ENCODE data around the gene KCNQ4. TPM values are rescaled to one million over a fixed set of nuclear protein-coding genes. Genes with fewer than 3 reads are reported as not detected.

The KCNQ4 gene
- total RNA-seq, 1 donor from 2014 or later: not detected

- no peak for TF ChIP-seq EZH2 (IDR thresholded peaks at IDR 0.05)
- no peak for TF ChIP-seq CTCF (IDR thresholded peaks at IDR 0.05)
- TF ChIP-seq EZH2phosphoT487 (IDR thresholded peaks at IDR 0.05): no peak
- Mint-ChIP-seq H3K36me3 (peaks cover 32% of the 10 kb centered on the region), H3K4me1 (no peaks in the 10 kb centered on the region), H3K27ac (no peak overlapping the region), H3K4me3 (no peak overlapping the region), H3K9me3 (no peaks in the 10 kb centered on the region), H3K27me3 (ENCODE audit: insufficient read depth, low read depth) (no peaks in the 10 kb centered on the region)
- Histone ChIP-seq H3F3A (ENCODE audit: low read depth) (no peaks in the 10 kb centered on the region), H3K79me2 (ENCODE audit: low read depth) (no peaks in the 10 kb centered on the region), H3K36me3 (no peaks in the 10 kb centered on the region), H3K4me2 (no peak overlapping the region), H3K4me1 (no peaks in the 10 kb centered on the region), H3K4me3 (no peak overlapping the region), H3K27ac (no peak overlapping the region), H3K9me3 (ENCODE audit: low read depth) (no peaks in the 10 kb centered on the region), H3K9ac (no peak overlapping the region), H4K20me1 (ENCODE audit: low read depth) (peaks cover 16% of the 10 kb centered on the region), H2AFZ (replicated peaks) (no peak overlapping the region), H3K27me3 (no peaks in the 10 kb centered on the region)
- DNase-seq (ENCODE audit: low spot score): no peak
Observed at GRCh38 chr1:40755067-40755466, 28.5 kb upstream of the KCNQ4 start.

GRCh38 chr1:40756523-40756922, 27.1 kb upstream of the KCNQ4 start:
- Histone ChIP-seq H3K79me2 (ENCODE audit: low read depth) (no peaks in the 10 kb centered on the region), H3K27ac (no peak overlapping the region), H3K4me3 (no peak overlapping the region), H3K9ac (no peak overlapping the region), H3K4me1 (no peaks in the 10 kb centered on the region), H3F3A (ENCODE audit: low read depth) (no peaks in the 10 kb centered on the region), H2AFZ (replicated peaks) (no peak overlapping the region), H4K20me1 (ENCODE audit: low read depth) (peaks cover 16% of the 10 kb centered on the region), H3K27me3 (no peaks in the 10 kb centered on the region), H3K4me2 (no peak overlapping the region), H3K9me3 (ENCODE audit: low read depth) (no peaks in the 10 kb centered on the region), H3K36me3 (no peaks in the 10 kb centered on the region)
- no peak for DNase-seq (ENCODE audit: low spot score)
- H3K4me1 Mint-ChIP-seq: no peaks in the 10 kb centered on the region
- peaks cover 35% of the 10 kb centered on the region for H3K36me3 Mint-ChIP-seq
- H3K27ac Mint-ChIP-seq: no peak overlapping the region
- no peaks in the 10 kb centered on the region for H3K27me3 Mint-ChIP-seq (ENCODE audit: insufficient read depth, low read depth)
- H3K9me3 Mint-ChIP-seq: no peaks in the 10 kb centered on the region
- no peak overlapping the region for H3K4me3 Mint-ChIP-seq
- TF ChIP-seq EZH2phosphoT487 (IDR thresholded peaks at IDR 0.05) (no peak), EZH2 (IDR thresholded peaks at IDR 0.05) (no peak), CTCF (IDR thresholded peaks at IDR 0.05) (no peak)

- H3K9ac ChIP-seq: no peak overlapping the region
- peaks cover 16% of the 10 kb centered on the region for H4K20me1 ChIP-seq (ENCODE audit: low read depth)
- no peak overlapping the region for H3K4me3 Mint-ChIP-seq
- no peak overlapping the region for H3K4me3 ChIP-seq
- H3K79me2 ChIP-seq (ENCODE audit: low read depth): no peaks in the 10 kb centered on the region
- H2AFZ ChIP-seq (replicated peaks): no peak overlapping the region
- H3K9me3 ChIP-seq (ENCODE audit: low read depth): no peaks in the 10 kb centered on the region
- no peak for TF ChIP-seq CTCF (IDR thresholded peaks at IDR 0.05)
- no peak for TF ChIP-seq EZH2phosphoT487 (IDR thresholded peaks at IDR 0.05)
- no peak for TF ChIP-seq EZH2 (IDR thresholded peaks at IDR 0.05)
- no peaks in the 10 kb centered on the region for H3K4me1 Mint-ChIP-seq
- no peak overlapping the region for H3K27ac ChIP-seq
- H3K4me2 ChIP-seq: no peak overlapping the region
- no peaks in the 10 kb centered on the region for H3K27me3 Mint-ChIP-seq (ENCODE audit: insufficient read depth, low read depth)
- no peaks in the 10 kb centered on the region for H3K36me3 ChIP-seq
- no peaks in the 10 kb centered on the region for H3K4me1 ChIP-seq
- no peaks in the 10 kb centered on the region for H3K27me3 ChIP-seq
- no peaks in the 10 kb centered on the region for H3F3A ChIP-seq (ENCODE audit: low read depth)
- no peak overlapping the region for H3K27ac Mint-ChIP-seq
- H3K36me3 Mint-ChIP-seq: peaks cover 34% of the 10 kb centered on the region
- H3K9me3 Mint-ChIP-seq: no peaks in the 10 kb centered on the region
- DNase-seq (ENCODE audit: low spot score): no peak
Observed at GRCh38 chr1:40757084-40757483, 26.5 kb upstream of the KCNQ4 start.

Data from neural progenitor cell (in vitro differentiated cells).